Measurements from ENCODE around the gene SLC6A13. TPM values are rescaled to one million over a fixed set of nuclear protein-coding genes. Genes with fewer than 3 reads are reported as not detected.

SLC6A13 gene
- total RNA-seq, 1 donor from 2014 or later = 6.1 TPM

DNA sequence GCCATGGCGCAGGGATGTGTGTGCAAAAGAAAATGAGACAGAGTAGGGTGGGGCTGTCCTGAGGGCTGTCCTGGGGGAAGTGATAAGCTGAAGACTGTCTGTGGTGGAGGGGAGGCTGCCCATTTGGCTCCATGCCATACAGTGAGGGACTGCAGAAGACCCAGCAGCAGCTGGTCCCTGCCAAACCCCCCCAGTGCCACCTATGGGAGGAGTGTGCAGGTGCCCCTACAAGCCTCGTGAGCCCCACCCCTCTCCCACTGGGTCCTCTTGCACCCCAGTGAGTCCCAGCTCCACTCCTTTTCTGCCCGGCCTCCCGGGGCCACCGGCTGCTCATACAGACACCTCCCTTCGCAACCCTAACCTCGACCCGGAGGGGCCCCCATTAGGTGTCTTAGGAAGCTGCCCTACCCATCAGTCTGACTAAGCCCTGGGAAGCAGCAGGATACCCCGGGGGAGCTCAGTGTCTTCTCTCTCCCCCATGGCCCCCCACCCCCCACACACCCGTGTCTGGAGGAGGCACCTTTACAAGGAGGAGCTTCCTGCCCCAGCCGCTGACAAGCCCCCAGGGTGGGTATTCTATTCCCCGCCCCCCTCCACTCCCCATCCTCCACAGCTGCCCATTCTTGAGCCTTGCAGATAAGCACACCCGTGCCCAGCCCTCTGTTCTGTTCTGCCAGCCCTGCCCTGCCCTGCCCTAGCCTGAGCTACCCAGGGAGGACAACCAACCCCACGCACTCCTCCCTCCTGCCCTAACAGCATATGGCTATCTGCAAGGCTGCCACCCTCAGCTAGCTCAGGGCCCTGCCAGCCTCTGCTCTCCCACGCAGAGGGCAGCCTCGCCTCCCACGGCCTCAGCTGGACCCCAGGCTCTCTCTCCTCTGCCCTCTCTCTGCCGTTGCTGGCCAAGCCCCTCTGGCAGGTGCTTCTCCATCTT, 90.6 kb downstream of the SLC6A13 start:
- DNase-seq (ENCODE audit: low spot score) = no peak
- intact Hi-C loops (cut with DNase I) = no loop called here

DNA sequence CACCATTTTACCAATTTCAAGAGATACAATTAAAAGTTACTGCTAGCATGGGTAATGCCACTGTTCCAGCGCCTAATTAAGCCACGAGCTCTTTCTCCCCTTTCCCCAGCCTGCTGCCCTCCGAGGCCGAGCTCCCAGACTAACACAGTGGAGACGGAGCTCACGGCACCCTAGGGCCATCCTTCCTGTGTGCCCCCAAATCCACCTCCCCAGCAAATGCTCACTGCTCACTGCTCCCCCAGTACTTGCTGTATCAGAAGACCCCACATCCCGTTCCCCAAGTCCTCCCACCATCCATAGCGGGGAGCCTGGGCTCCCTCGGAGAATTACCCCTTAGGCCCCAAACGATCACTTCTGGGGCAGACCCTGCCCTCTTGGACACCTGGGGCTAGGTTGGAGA, 91.4 kb downstream of the SLC6A13 start:
- DNase-seq (ENCODE audit: low spot score) = no peak
- intact Hi-C loops (cut with DNase I) = no loop called here

Other genes starting within 250 kb of the SLC6A13 start
- gene IQSEC3, start 196.1 kb downstream of the SLC6A13 start, total RNA-seq = 0.86 TPM
- 2.7 TPM for gene SLC6A12, start 48.7 kb downstream of the SLC6A13 start, total RNA-seq
- 35.3 TPM for gene KDM5A, start 126.5 kb upstream of the SLC6A13 start, total RNA-seq
- 2.2 TPM for gene CCDC77, start 138.8 kb upstream of the SLC6A13 start, total RNA-seq
- gene B4GALNT3, start 197.1 kb upstream of the SLC6A13 start, total RNA-seq = 65.3 TPM

Measured in cardiac septum (tissue), 1 donor.